Transverse colon (tissue), 4 donors: ENCODE data around the gene MTARC2. TPM values are rescaled to one million over a fixed set of nuclear protein-coding genes. Genes with fewer than 3 reads are reported as not detected.

Experiments used
- DNase-seq: peaks from one replicate; pipeline ENCODE4 v3.0.0-alpha.2; 2019
- H3K27ac ChIP-seq, 4 donors: fragments of 200-600 bp; sonication (generic); 2 replicates each; pipeline ENCODE4 v1.5.1; 2016 to 2018; ENCODE audit warnings: inconsistent platforms in 4 of 4
- H3K27me3 ChIP-seq: fragments of 200-600 bp; sonication (generic); 2 replicates; pipeline ENCODE4 v1.5.1; 2017; ENCODE audit warnings: inconsistent platforms
- H3K36me3 ChIP-seq, 4 donors: fragments of 200-600 bp; sonication (generic); 2 replicates each; pipeline ENCODE4 v1.5.1; 2017 to 2019; ENCODE audit warnings: inconsistent platforms in 4 of 4
- H3K4me1 ChIP-seq, 4 donors: fragments of 200-600 bp; sonication (generic); 2 replicates each; pipeline ENCODE4 v1.5.1; 2017 to 2020; ENCODE audit warnings: inconsistent platforms in 4 of 4
- H3K4me3 ChIP-seq, 4 donors: fragments of 200-600 bp; sonication (generic); 1 replicate in 1 of 4; 2 replicates in 3 of 4; pipeline versions ENCODE4 v1.5.1 to v1.6.1; 2017 to 2019; ENCODE audit warnings: inconsistent platforms in 4 of 4
- H3K9me3 ChIP-seq, 2 donors: fragments of 200-600 bp; sonication (generic); 2 replicates each; pipeline ENCODE4 v1.5.1; 2017 to 2019; ENCODE audit warnings: inconsistent platforms in 2 of 2
- EP300 ChIP-seq: sonication (generic); formaldehyde crosslinking; IDR thresholded peaks from one replicate; pipeline ENCODE4 v1.6.1; 2017; ENCODE audit warnings: antibody characterized with exemption, low read depth
- POLR2A ChIP-seq: fragments of 450-650 bp; IDR thresholded peaks from one replicate; pipeline ENCODE4 v1.6.1; 2016; ENCODE audit warnings: antibody characterized with exemption, mild to moderate bottlenecking, moderate library complexity
- POLR2AphosphoS5 ChIP-seq, 3 donors: sonication (generic); formaldehyde crosslinking; IDR thresholded peaks; one replicate each; pipeline ENCODE4 v1.6.1; 2016; ENCODE audit warnings: antibody characterized with exemption in 3 of 3
- WGBS, 2 donors: methylation state at CpG; one replicate each; pipeline ENCODE4 v1.1.5; 2018; ENCODE audit warnings: low coverage in 1 of 2; 5-methylcytosine and 5-hydroxymethylcytosine counted together
- in situ Hi-C, 4 donors: fragments of 200-750 bp; cut with MboI; loops; one replicate each; pipeline versions ENCODE4 v1.15.0 to v1.15.1; 2017; ENCODE audit warnings: low sequenced_read_pairs in 3 of 4, low pct_ligation_motif_present in 1 of 4, low pct_unique_long_range_greater_than_20kb in 1 of 4
- intact Hi-C: fragments of 100-400 bp; cut with DNase I; formaldehyde crosslinking; loops from one replicate; pipeline ENCODE4 v1.15.1; 2023; ENCODE audit warnings: low total_unique reads
- total RNA-seq, 4 donors: library from RNA; depleted of rRNA; stranded (reverse); fragments of >200 nt; gene quantifications; one replicate each; pipeline ENCODE4 v1.1.0, GENCODE V29; 2016
- TF ChIP-seq, protein P1 (sequence below), 5 experiments: fragments of 200-600 bp in 3 of 5; fragments of 450-650 bp in 2 of 5; sonication (generic) in 3 of 5; IDR thresholded peaks; 1 replicate in 2 of 5; 2 replicates in 3 of 5; pipeline ENCODE4 v1.5.1; 2016 to 2017; ENCODE audit warnings: antibody characterized with exemption in 5 of 5, inconsistent platforms in 3 of 5, mild to moderate bottlenecking in 2 of 5, moderate library complexity in 1 of 5

Gene MTARC2
- total RNA-seq, 4 donors from 2014 or later = 28.4 to 199 (median 41.7) TPM

DNA sequence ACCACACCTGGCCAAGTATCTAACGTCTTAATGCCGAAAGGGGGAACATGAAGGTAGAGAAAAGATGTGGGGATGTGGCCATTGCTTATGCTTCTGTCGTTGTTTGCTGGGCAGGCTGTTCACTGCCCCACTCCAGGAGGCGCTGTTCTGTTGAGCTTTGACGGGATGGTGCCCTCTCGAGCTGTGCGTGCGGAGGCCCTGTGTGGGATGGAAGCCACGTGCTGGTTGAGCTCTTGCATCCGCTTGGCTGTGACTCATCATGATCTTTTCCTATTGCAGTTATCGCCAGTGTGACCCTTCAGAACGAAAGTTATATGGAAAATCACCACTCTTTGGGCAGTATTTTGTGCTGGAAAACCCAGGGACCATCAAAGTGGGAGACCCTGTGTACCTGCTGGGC, 64.9 kb downstream of the MTARC2 start:
- 87 to 93% methylated on average over 3 to 12 of the region's 12 CpGs for WGBS, 2 donors
- intact Hi-C loops (loop anchor here (5.0 to 10.0 kb wide), 3 partner anchors 69 to 622 kb away; no protein-coding TSS in a partner anchor), in situ Hi-C loops (loop anchor here in 2 of 4 donors (25.0 kb wide), 2 partner anchors 624 to 924 kb away; partner anchors contain the start of gene DUSP10 (in 1 of the 2))
- TF ChIP-seq EP300 (no peak), POLR2A (no peak), POLR2AphosphoS5 (IDR thresholded peaks at IDR 0.05) (no peak)
- TF ChIP-seq, protein P1, sequence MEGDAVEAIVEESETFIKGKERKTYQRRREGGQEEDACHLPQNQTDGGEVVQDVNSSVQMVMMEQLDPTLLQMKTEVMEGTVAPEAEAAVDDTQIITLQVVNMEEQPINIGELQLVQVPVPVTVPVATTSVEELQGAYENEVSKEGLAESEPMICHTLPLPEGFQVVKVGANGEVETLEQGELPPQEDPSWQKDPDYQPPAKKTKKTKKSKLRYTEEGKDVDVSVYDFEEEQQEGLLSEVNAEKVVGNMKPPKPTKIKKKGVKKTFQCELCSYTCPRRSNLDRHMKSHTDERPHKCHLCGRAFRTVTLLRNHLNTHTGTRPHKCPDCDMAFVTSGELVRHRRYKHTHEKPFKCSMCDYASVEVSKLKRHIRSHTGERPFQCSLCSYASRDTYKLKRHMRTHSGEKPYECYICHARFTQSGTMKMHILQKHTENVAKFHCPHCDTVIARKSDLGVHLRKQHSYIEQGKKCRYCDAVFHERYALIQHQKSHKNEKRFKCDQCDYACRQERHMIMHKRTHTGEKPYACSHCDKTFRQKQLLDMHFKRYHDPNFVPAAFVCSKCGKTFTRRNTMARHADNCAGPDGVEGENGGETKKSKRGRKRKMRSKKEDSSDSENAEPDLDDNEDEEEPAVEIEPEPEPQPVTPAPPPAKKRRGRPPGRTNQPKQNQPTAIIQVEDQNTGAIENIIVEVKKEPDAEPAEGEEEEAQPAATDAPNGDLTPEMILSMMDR (IDR thresholded peaks at IDR 0.05) = no peak
- Histone ChIP-seq H3K4me3 (no peak overlapping the region), H3K27me3 (no peaks in the 10 kb centered on the region), H3K36me3 (no peaks in the 10 kb centered on the region), H3K27ac (no peak overlapping the region), H3K4me1 (peaks cover 0 to 21% (median 6%) of the 10 kb centered on the region in 4 donors), H3K9me3 (no peaks in the 10 kb centered on the region)
- DNase-seq = no peak

DNA sequence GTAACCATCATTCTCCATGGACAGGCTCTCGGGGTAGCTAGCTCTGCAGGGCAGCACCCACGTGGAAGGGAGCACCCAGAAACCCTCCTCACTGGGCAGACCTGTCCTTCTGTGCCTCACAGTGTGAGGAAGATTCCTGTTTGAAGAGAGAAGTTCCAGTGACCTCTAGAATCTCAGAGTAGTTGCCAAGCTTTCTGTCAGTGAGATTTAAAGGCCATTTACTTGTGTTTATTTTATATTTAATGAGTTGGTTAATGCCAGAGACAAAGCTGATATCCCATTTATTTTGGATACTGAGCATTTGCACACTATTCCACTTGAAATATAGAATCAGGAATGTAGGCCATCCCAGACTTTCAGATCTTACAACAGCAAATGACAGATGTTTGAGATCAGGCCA, 67.3 kb downstream of the MTARC2 start:
- TF ChIP-seq POLR2AphosphoS5 (IDR thresholded peaks at IDR 0.05) (no peak), EP300 (no peak), POLR2A (no peak)
- TF ChIP-seq, protein P1 (IDR thresholded peaks at IDR 0.05) = no peak
- Histone ChIP-seq H3K4me3 (no peak overlapping the region), H3K27ac (peak overlapping the region in 3 of 4 donors; percentile 34 to 82 (median 42)), H3K36me3 (no peaks in the 10 kb centered on the region), H3K27me3 (no peaks in the 10 kb centered on the region), H3K9me3 (no peaks in the 10 kb centered on the region), H3K4me1 (peaks cover 0 to 13% (median 7%) of the 10 kb centered on the region in 4 donors)
- DNase-seq = no peak
- WGBS, 2 donors = 57% methylated on average over 2 of the region's 2 CpGs; no CpG with 5 or more reads in 1 of the 2 donors
- in situ Hi-C loops = loop anchor here in 2 of 4 donors (25.0 kb wide), 2 partner anchors 622 to 922 kb away; partner anchors contain the start of gene DUSP10 (in 1 of the 2)
- intact Hi-C loops = loop anchor here (10.0 kb wide), 2 partner anchors 219 to 619 kb away; no protein-coding TSS in a partner anchor

DNA sequence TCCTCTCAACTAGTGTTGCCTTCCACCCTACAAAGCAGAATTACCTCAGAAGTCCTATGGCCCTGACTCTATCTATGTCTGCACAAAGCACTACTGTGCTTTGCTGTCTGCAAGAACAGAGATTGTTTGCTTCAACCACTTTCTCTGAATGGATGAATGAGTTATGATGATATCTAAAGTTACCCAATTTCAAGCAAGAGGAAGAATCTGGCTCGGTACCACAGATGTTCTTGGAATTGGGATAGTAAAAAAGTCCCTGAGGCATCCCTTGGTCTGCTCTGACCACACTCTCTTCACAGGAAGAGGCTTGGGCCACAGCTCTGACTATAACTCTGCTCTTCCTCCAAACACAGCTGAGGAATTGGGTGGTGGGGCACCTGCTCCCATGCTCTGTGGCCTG, 69.8 kb downstream of the MTARC2 start:
- H3K4me3 ChIP-seq = no peak overlapping the region
- intact Hi-C loops = loop anchor here (10.0 kb wide), 2 partner anchors 217 to 617 kb away; no protein-coding TSS in a partner anchor
- WGBS, 2 donors = 54% methylated on average over 1 of the region's 1 CpG; no CpG with 5 or more reads in 1 of the 2 donors
- no peak for DNase-seq
- H3K27me3 ChIP-seq = no peaks in the 10 kb centered on the region
- H3K4me1 ChIP-seq = peaks cover 0 to 10% (median 6%) of the 10 kb centered on the region in 4 donors
- no peak for TF ChIP-seq EP300
- peak; percentile 23 to 74 (median 52) for TF ChIP-seq POLR2AphosphoS5 (IDR thresholded peaks at IDR 0.05)
- in situ Hi-C loops = loop anchor here in 2 of 4 donors (25.0 kb wide), 2 partner anchors 619 to 919 kb away; partner anchors contain the start of gene DUSP10 (in 1 of the 2)
- H3K36me3 ChIP-seq = no peaks in the 10 kb centered on the region
- no peaks in the 10 kb centered on the region for H3K9me3 ChIP-seq
- H3K27ac ChIP-seq = peak overlapping the region; percentile 75 to 90 (median 80)

DNA sequence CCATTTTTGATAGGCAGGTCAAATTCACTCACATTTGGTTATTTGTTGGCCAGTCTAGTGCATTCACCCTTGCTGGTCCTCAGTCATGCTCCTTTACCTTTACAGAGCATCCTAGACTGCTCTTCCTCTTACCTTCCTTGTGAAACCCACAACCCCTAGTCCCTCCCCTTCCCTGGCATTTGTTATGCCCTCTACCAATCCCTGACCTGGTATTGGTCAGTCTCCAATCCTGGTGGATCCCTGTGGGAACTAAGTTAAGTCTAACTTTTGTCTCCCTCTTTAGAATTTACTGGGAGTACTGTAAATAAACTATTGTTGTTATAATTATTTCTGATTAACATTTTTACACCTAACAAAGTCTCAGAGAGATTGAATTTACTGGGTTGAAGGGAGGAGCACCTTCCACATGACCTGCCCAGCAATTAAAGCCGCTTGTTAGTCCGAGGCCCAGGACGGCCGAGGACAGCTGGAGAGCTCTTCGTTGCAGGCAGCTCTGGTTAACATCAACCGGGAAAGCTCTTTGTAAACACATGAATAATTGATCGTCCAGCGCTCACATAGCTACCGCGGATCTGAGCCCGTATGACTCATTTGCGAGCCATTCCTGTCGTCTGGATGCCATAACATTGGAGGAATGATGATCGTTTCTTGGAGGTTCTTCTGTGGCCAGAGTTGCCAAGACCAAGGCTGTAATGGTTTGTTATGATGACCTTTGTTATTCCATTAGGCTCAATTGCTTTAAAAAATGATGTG, 70.5 kb downstream of the MTARC2 start:
- Histone ChIP-seq H3K4me3 (no peak overlapping the region), H3K36me3 (no peaks in the 10 kb centered on the region), H3K4me1 (peaks cover 0 to 10% (median 6%) of the 10 kb centered on the region in 4 donors), H3K27ac (peak overlapping the region; percentile 75 to 90 (median 80)), H3K9me3 (no peaks in the 10 kb centered on the region), H3K27me3 (no peaks in the 10 kb centered on the region)
- in situ Hi-C loops = loop anchor here in 2 of 4 donors (25.0 kb wide), 2 partner anchors 619 to 919 kb away; partner anchors contain the start of gene DUSP10 (in 1 of the 2)
- WGBS, 2 donors = 33 to 72% methylated on average over 1 to 14 of the region's 14 CpGs
- intact Hi-C loops = loop anchor here (10.0 kb wide), 2 partner anchors 216 to 616 kb away; no protein-coding TSS in a partner anchor
- DNase-seq = peak; percentile 49
- peak; percentile 85 for TF ChIP-seq EP300
- TF ChIP-seq, protein P1 (IDR thresholded peaks at IDR 0.05) = no peak
- peak; percentile 93 to 96 (median 94) for TF ChIP-seq POLR2AphosphoS5 (IDR thresholded peaks at IDR 0.05)
- no peak for TF ChIP-seq POLR2A
